ENCODE results near the gene SIN3B.

Gene SIN3B

GRCh38 chr19:16922949-16923348 is 93.8 kb downstream of the SIN3B start:
- Histone ChIP-seq H3K27me3 (replicated peaks; ENCODE audit: insufficient read depth, low read length) (peaks cover 83% of the 10 kb centered on the region), H3F3A (ENCODE audit: insufficient read depth, low read length) (no peaks in the 10 kb centered on the region), H3K9me2 (replicated peaks; ENCODE audit: insufficient read depth, low read length) (no peaks in the 10 kb centered on the region), H2AFZ (ENCODE audit: low read length) (no peak overlapping the region), H3K79me2 (ENCODE audit: low read length) (no peaks in the 10 kb centered on the region), H4K20me1 (ENCODE audit: insufficient read depth, low read length) (no peaks in the 10 kb centered on the region), H3K4me3 (ENCODE audit: low read length) (no peak overlapping the region), H3K9me3 (replicated peaks; ENCODE audit: insufficient read depth, low read length) (no peaks in the 10 kb centered on the region), H3K4me2 (ENCODE audit: low read depth, low read length) (no peak overlapping the region), H3K27ac (ENCODE audit: low read length) (no peak overlapping the region), H3K36me3 (replicated peaks; ENCODE audit: insufficient read depth, low read length) (no peaks in the 10 kb centered on the region), H3K4me1 (ENCODE audit: low read length) (no peaks in the 10 kb centered on the region), H3K9ac (ENCODE audit: low read length) (no peak overlapping the region)
- no peak for DNase-seq
- TF ChIP-seq CTCF (IDR thresholded peaks at IDR 0.05; ENCODE audit: low read length) (no peak), EZH2 (optimal IDR thresholded peaks at IDR 0.05; ENCODE audit: low read depth, low read length) (no peak), EZH2phosphoT487 (IDR thresholded peaks at IDR 0.05; ENCODE audit: low read length) (no peak)

- H3K27me3 ChIP-seq (replicated peaks; ENCODE audit: insufficient read depth, low read length), result peaks cover 81% of the 10 kb centered on the region
- no peaks in the 10 kb centered on the region for H3F3A ChIP-seq (ENCODE audit: insufficient read depth, low read length)
- no peak for DNase-seq
- H3K4me3 ChIP-seq (ENCODE audit: low read length), result no peak overlapping the region
- H3K9me3 ChIP-seq (replicated peaks; ENCODE audit: insufficient read depth, low read length), result no peaks in the 10 kb centered on the region
- no peak overlapping the region for H3K9ac ChIP-seq (ENCODE audit: low read length)
- no peak for TF ChIP-seq EZH2phosphoT487 (IDR thresholded peaks at IDR 0.05; ENCODE audit: low read length)
- TF ChIP-seq EZH2 (optimal IDR thresholded peaks at IDR 0.05; ENCODE audit: low read depth, low read length), result no peak
- TF ChIP-seq CTCF (IDR thresholded peaks at IDR 0.05; ENCODE audit: low read length), result no peak
- H3K9me2 ChIP-seq (replicated peaks; ENCODE audit: insufficient read depth, low read length), result no peaks in the 10 kb centered on the region
- H4K20me1 ChIP-seq (ENCODE audit: insufficient read depth, low read length), result no peaks in the 10 kb centered on the region
- H2AFZ ChIP-seq (ENCODE audit: low read length), result no peak overlapping the region
- no peak overlapping the region for H3K27ac ChIP-seq (ENCODE audit: low read length)
- no peak overlapping the region for H3K4me2 ChIP-seq (ENCODE audit: low read depth, low read length)
- H3K4me1 ChIP-seq (ENCODE audit: low read length), result no peaks in the 10 kb centered on the region
- no peaks in the 10 kb centered on the region for H3K36me3 ChIP-seq (replicated peaks; ENCODE audit: insufficient read depth, low read length)
- H3K79me2 ChIP-seq (ENCODE audit: low read length), result no peaks in the 10 kb centered on the region
These were observed 98.7 kb downstream of the SIN3B start for GRCh38 chr19:16927883-16928282.

- H3K36me3 ChIP-seq (replicated peaks; ENCODE audit: insufficient read depth, low read length), result no peaks in the 10 kb centered on the region
- H3K4me1 ChIP-seq (ENCODE audit: low read length), result no peaks in the 10 kb centered on the region
- H3K27ac ChIP-seq (ENCODE audit: low read length), result no peak overlapping the region
- no peak overlapping the region for H2AFZ ChIP-seq (ENCODE audit: low read length)
- H3K79me2 ChIP-seq (ENCODE audit: low read length), result no peaks in the 10 kb centered on the region
- H3K9ac ChIP-seq (ENCODE audit: low read length), result no peak overlapping the region
- no peak overlapping the region for H3K4me2 ChIP-seq (ENCODE audit: low read depth, low read length)
- no peaks in the 10 kb centered on the region for H3K9me2 ChIP-seq (replicated peaks; ENCODE audit: insufficient read depth, low read length)
- H4K20me1 ChIP-seq (ENCODE audit: insufficient read depth, low read length), result no peaks in the 10 kb centered on the region
- TF ChIP-seq EZH2 (optimal IDR thresholded peaks at IDR 0.05; ENCODE audit: low read depth, low read length) (no peak), EZH2phosphoT487 (IDR thresholded peaks at IDR 0.05; ENCODE audit: low read length) (no peak), CTCF (IDR thresholded peaks at IDR 0.05; ENCODE audit: low read length) (no peak)
- no peaks in the 10 kb centered on the region for H3K9me3 ChIP-seq (replicated peaks; ENCODE audit: insufficient read depth, low read length)
- peaks cover 79% of the 10 kb centered on the region for H3K27me3 ChIP-seq (replicated peaks; ENCODE audit: insufficient read depth, low read length)
- H3F3A ChIP-seq (ENCODE audit: insufficient read depth, low read length), result no peaks in the 10 kb centered on the region
- H3K4me3 ChIP-seq (ENCODE audit: low read length), result no peak overlapping the region
- DNase-seq, result no peak
These were observed 99.2 kb downstream of the SIN3B start for GRCh38 chr19:16928351-16928750.
